ENCODE data around the gene ATF6. TPM values are rescaled to one million over a fixed set of nuclear protein-coding genes. Genes with fewer than 3 reads are reported as not detected.
A peak's percentile ranks its signal among the peaks of the same experiment; 100 is the strongest.

ATF6 gene
- total and polyA plus RNA-seq, 9 donors: 13.4 to 21.0 (median 16.3) TPM

DNA sequence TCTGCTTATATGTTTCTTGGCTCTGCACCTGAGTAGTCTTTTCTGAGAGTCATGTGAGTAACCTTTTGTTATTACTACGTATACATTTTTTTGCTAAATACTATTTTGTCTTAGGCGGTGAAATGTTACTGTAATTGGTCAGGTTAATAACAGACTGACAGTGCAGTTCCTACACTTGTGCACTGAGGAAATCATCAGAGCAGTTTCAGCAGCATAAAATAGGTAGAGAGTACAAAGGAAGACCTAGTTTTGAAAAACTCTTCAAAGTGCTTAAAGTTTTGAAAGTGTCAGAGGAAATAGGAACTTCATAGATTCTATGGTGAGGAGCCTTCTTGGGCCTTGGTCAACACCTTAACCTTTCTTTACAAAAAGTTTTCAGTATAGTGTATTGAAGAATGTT, 11.1 kb downstream of the ATF6 start:
- no CpG with 5 or more reads among the region's 2 CpGs for WGBS (ENCODE audit: insufficient coverage)
- H3K27ac ChIP-seq (ENCODE audit: low read length): no peak overlapping the region
- no peak overlapping the region for H3K4me3 ChIP-seq (ENCODE audit: low read length)
- no peak for DNase-seq
- H3K4me1 ChIP-seq (ENCODE audit: control insufficient read depth, insufficient read depth, low read length): no peaks in the 10 kb centered on the region
- H3K9me3 ChIP-seq (replicated peaks; ENCODE audit: control insufficient read depth, low read depth, low read length): no peaks in the 10 kb centered on the region
- H3K27me3 ChIP-seq (ENCODE audit: control insufficient read depth, insufficient read depth, low read length): no peaks in the 10 kb centered on the region
- H3K36me3 ChIP-seq (ENCODE audit: control insufficient read depth, insufficient read depth, low read length): peaks cover 3% of the 10 kb centered on the region

GRCh38 chr1:161778522-161778921, 12.4 kb downstream of the ATF6 start:
- Histone ChIP-seq H3K9me3 (replicated peaks; ENCODE audit: control insufficient read depth, low read depth, low read length) (no peaks in the 10 kb centered on the region), H3K27me3 (ENCODE audit: control insufficient read depth, insufficient read depth, low read length) (no peaks in the 10 kb centered on the region), H3K36me3 (ENCODE audit: control insufficient read depth, insufficient read depth, low read length) (peaks cover 8% of the 10 kb centered on the region), H3K4me3 (ENCODE audit: low read length) (no peak overlapping the region), H3K27ac (ENCODE audit: low read length) (no peak overlapping the region), H3K4me1 (ENCODE audit: control insufficient read depth, insufficient read depth, low read length) (no peaks in the 10 kb centered on the region)
- no peak for DNase-seq
- no CpG with 5 or more reads among the region's 1 CpG for WGBS (ENCODE audit: insufficient coverage)

GRCh38 chr1:161779393-161779792, 13.3 kb downstream of the ATF6 start:
- H3K27me3 ChIP-seq (ENCODE audit: control insufficient read depth, insufficient read depth, low read length): no peaks in the 10 kb centered on the region
- H3K4me3 ChIP-seq (ENCODE audit: low read length): no peak overlapping the region
- no peak overlapping the region for H3K27ac ChIP-seq (ENCODE audit: low read length)
- no peaks in the 10 kb centered on the region for H3K9me3 ChIP-seq (replicated peaks; ENCODE audit: control insufficient read depth, low read depth, low read length)
- peaks cover 11% of the 10 kb centered on the region for H3K36me3 ChIP-seq (ENCODE audit: control insufficient read depth, insufficient read depth, low read length)
- DNase-seq: no peak
- no peaks in the 10 kb centered on the region for H3K4me1 ChIP-seq (ENCODE audit: control insufficient read depth, insufficient read depth, low read length)
- WGBS (ENCODE audit: insufficient coverage): 86% methylated on average over 1 of the region's 2 CpGs

DNA sequence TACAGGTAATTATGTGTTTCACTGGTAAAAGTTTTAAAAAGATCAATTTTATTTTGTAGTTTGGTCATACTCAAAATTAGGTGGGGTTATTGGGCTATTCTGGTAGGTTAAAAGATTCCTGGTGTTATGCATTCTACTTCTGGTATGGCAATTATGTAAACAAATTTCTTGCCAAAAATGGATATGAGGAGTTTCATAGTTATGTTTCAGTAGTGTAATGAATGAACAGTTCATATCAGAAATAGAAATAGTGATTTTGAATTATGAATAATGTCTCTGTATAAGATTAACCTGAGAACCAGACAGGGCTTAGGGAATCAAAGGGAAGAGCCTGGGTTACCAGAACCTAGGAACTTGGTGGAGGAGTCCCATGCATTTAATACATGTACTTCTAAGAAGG, 15.9 kb downstream of the ATF6 start:
- Histone ChIP-seq H3K4me3 (ENCODE audit: low read length) (no peak overlapping the region), H3K27ac (ENCODE audit: low read length) (no peak overlapping the region), H3K27me3 (ENCODE audit: control insufficient read depth, insufficient read depth, low read length) (no peaks in the 10 kb centered on the region), H3K36me3 (ENCODE audit: control insufficient read depth, insufficient read depth, low read length) (peaks cover 17% of the 10 kb centered on the region), H3K4me1 (ENCODE audit: control insufficient read depth, insufficient read depth, low read length) (no peaks in the 10 kb centered on the region), H3K9me3 (replicated peaks; ENCODE audit: control insufficient read depth, low read depth, low read length) (no peaks in the 10 kb centered on the region)
- DNase-seq: no peak

DNA sequence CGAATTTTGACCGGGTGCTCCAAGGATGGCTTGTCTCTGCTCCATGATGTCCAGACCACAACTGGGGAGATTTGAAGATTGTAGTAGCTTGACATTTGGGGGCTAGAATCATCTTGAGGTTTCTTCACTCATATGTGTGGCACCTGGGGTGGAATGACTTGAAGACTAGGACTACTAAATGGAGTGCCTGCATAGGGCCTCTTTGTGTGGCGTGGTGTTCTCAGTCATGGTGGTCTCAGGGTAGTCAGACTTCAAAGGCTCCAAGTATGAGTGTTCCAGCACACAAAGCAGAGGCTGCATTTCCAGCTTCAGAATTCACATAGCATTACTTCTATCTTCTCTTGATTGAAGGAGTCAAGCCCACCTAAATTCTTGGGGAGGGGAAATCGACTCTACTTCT, 16.8 kb downstream of the ATF6 start:
- DNase-seq: no peak
- 100% methylated on average over 1 of the region's 4 CpGs for WGBS (ENCODE audit: insufficient coverage)
- no peaks in the 10 kb centered on the region for H3K27me3 ChIP-seq (ENCODE audit: control insufficient read depth, insufficient read depth, low read length)

DNA sequence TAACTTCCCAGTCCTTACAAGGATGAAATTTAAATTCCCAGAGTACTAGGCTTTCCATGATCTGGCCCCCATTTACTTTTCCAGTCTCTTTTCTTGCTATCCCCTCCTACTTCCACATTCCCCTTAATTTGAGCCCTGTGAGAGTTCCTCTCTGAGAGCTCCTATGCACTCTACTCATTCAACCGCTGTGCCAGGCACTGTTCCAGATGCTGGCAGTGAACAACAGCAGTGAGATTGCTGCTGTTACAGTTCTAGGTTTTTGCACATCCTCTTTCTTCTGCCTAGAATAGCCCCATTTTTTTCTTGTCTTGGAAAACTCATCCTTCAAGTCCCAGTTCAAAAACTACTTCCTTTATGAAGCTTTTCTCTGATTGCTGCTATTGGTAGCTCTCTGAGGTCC, 18.8 kb downstream of the ATF6 start:
- no peaks in the 10 kb centered on the region for H3K27me3 ChIP-seq (ENCODE audit: control insufficient read depth, insufficient read depth, low read length)
- H3K9me3 ChIP-seq (replicated peaks; ENCODE audit: control insufficient read depth, low read depth, low read length): no peaks in the 10 kb centered on the region
- peaks cover 19% of the 10 kb centered on the region for H3K36me3 ChIP-seq (ENCODE audit: control insufficient read depth, insufficient read depth, low read length)
- peak; percentile 55 for DNase-seq
- no peaks in the 10 kb centered on the region for H3K4me1 ChIP-seq (ENCODE audit: control insufficient read depth, insufficient read depth, low read length)
- no peak overlapping the region for H3K27ac ChIP-seq (ENCODE audit: low read length)
- 88% methylated on average over 1 of the region's 1 CpG for WGBS (ENCODE audit: insufficient coverage)
- no peak overlapping the region for H3K4me3 ChIP-seq (ENCODE audit: low read length)

More for the DNA sequence above, 16.8 kb downstream of the ATF6 start:
- H3K27ac ChIP-seq (ENCODE audit: low read length): no peak overlapping the region
- peaks cover 19% of the 10 kb centered on the region for H3K36me3 ChIP-seq (ENCODE audit: control insufficient read depth, insufficient read depth, low read length)
- no peak overlapping the region for H3K4me3 ChIP-seq (ENCODE audit: low read length)
- H3K4me1 ChIP-seq (ENCODE audit: control insufficient read depth, insufficient read depth, low read length): no peaks in the 10 kb centered on the region
- no peaks in the 10 kb centered on the region for H3K9me3 ChIP-seq (replicated peaks; ENCODE audit: control insufficient read depth, low read depth, low read length)

- Histone ChIP-seq H3K27ac (ENCODE audit: low read length) (no peak overlapping the region), H3K27me3 (ENCODE audit: control insufficient read depth, insufficient read depth, low read length) (no peaks in the 10 kb centered on the region), H3K4me3 (ENCODE audit: low read length) (no peak overlapping the region), H3K9me3 (replicated peaks; ENCODE audit: control insufficient read depth, low read depth, low read length) (no peaks in the 10 kb centered on the region), H3K36me3 (ENCODE audit: control insufficient read depth, insufficient read depth, low read length) (peaks cover 24% of the 10 kb centered on the region), H3K4me1 (ENCODE audit: control insufficient read depth, insufficient read depth, low read length) (no peaks in the 10 kb centered on the region)
- no peak for DNase-seq
- WGBS (ENCODE audit: insufficient coverage): 71% methylated on average over 1 of the region's 4 CpGs
Measured at GRCh38 chr1:161787355-161787754, 21.2 kb downstream of the ATF6 start.

DNA sequence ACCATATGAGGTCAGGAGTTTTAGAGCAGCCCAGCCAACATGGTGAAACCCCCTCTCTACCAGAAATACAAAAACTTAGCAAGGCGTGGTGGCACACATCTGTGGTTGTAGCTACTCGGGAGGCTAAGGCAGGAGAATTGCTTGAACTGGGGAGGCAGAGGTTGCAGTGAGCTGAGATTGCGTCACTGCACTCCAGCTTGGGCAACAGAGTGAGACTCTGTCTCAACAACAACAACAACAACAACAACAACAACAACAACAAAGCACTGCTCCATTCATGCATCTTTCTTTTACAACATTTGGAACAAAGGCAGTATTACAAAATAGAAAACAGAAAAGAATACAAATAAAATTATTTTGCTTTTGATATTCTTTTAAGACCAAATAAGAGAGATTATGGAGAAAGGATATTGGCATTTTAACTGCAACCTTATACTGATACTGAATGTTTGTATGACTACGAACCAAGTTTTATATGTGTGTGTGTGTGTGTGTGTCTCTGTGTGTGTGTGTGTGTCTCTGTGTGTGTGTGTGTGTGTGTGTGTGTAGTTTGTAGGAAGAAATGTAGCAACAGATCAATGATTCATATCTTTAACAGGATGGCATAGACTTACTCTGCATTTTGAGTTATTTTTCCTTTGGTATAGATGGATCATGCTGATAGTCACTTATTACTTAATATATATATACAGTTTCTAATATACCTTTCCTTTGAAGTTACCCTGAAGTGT, 24.6 kb downstream of the ATF6 start:
- DNase-seq: no peak
- no peak overlapping the region for H3K4me3 ChIP-seq (ENCODE audit: low read length)
- H3K4me1 ChIP-seq (ENCODE audit: control insufficient read depth, insufficient read depth, low read length): no peaks in the 10 kb centered on the region
- no CpG with 5 or more reads among the region's 4 CpGs for WGBS (ENCODE audit: insufficient coverage)
- H3K27me3 ChIP-seq (ENCODE audit: control insufficient read depth, insufficient read depth, low read length): no peaks in the 10 kb centered on the region
- peaks cover 20% of the 10 kb centered on the region for H3K36me3 ChIP-seq (ENCODE audit: control insufficient read depth, insufficient read depth, low read length)
- no peak overlapping the region for H3K27ac ChIP-seq (ENCODE audit: low read length)
- no peaks in the 10 kb centered on the region for H3K9me3 ChIP-seq (replicated peaks; ENCODE audit: control insufficient read depth, low read depth, low read length)

DNA sequence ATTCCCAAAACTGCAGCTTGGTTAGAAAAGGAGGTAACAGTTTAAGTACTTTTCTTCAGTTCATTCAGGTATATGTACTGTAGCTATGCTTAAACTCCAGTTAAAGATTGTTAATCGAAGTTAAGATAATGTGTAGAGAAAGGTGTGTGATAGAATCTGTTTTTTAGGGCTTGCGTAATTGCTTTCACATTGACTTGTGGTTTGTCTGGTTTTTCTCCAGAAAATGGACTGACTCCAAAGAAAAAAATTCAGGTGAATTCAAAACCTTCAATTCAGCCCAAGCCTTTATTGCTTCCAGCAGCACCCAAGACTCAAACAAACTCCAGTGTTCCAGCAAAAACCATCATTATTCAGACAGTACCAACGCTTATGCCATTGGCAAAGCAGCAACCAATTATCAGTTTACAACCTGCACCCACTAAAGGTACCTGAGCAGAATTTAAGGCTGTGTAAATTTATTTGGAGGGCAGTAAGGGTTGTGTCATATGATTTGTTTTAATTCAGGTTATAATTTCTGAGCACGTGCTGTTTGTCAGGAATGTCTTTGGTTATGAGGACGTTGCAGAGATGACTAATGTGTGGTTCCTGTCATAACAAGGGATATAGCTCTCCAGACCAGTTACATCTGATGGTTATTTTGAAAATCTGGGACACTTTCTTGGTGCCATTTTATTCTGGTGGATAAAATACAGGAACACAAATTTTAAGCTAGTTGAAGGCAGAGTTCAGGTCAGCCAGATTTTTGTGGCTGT, 26.0 kb downstream of the ATF6 start:
- DNase-seq: no peak
- H3K4me3 ChIP-seq (ENCODE audit: low read length): no peak overlapping the region
- no peaks in the 10 kb centered on the region for H3K4me1 ChIP-seq (ENCODE audit: control insufficient read depth, insufficient read depth, low read length)
- WGBS (ENCODE audit: insufficient coverage): 100% methylated on average over 1 of the region's 5 CpGs
- H3K27ac ChIP-seq (ENCODE audit: low read length): no peak overlapping the region
- H3K9me3 ChIP-seq (replicated peaks; ENCODE audit: control insufficient read depth, low read depth, low read length): no peaks in the 10 kb centered on the region
- no peaks in the 10 kb centered on the region for H3K27me3 ChIP-seq (ENCODE audit: control insufficient read depth, insufficient read depth, low read length)
- peaks cover 23% of the 10 kb centered on the region for H3K36me3 ChIP-seq (ENCODE audit: control insufficient read depth, insufficient read depth, low read length)

- H3K4me3 ChIP-seq (ENCODE audit: low read length): no peak overlapping the region
- peak; percentile 83 for DNase-seq
- H3K4me1 ChIP-seq (ENCODE audit: control insufficient read depth, insufficient read depth, low read length): no peaks in the 10 kb centered on the region
- WGBS (ENCODE audit: insufficient coverage): no CpG with 5 or more reads among the region's 3 CpGs
- no peaks in the 10 kb centered on the region for H3K27me3 ChIP-seq (ENCODE audit: control insufficient read depth, insufficient read depth, low read length)
- no peak overlapping the region for H3K27ac ChIP-seq (ENCODE audit: low read length)
- H3K36me3 ChIP-seq (ENCODE audit: control insufficient read depth, insufficient read depth, low read length): peaks cover 22% of the 10 kb centered on the region
- no peaks in the 10 kb centered on the region for H3K9me3 ChIP-seq (replicated peaks; ENCODE audit: control insufficient read depth, low read depth, low read length)
Measured at GRCh38 chr1:161792740-161793139, 26.6 kb downstream of the ATF6 start.

Data from muscle of leg (tissue), 11 donors.